ENCODE data around the gene EFCAB12.
"Not testable (repeated sequence)": the region's sequence is repeated elsewhere in the genome, so short reads cannot be mapped to it uniquely, and the experiment has no call there.

The EFCAB12 gene

DNA sequence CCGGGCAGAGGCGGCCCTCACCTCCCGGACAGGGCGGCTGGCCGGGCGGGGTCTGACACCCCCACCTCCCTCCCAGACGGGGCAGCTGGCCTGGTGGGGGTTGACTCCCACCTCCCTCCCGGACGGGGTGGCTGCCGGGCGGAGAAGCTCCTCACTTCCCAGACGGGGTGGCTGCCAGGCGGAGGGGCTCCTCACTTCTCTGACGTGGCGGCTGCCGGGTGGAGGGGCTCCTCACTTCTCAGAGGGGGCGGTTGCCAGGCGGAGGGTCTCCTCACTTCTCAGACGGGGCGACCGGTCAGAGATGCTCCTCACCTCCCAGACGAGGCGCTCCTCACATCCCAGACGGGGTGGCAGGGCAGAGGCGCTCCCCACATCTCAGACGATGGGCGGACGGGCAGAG is 65.1 kb downstream of the EFCAB12 start:
- DNase-seq, result not testable (repeated sequence)

DNA sequence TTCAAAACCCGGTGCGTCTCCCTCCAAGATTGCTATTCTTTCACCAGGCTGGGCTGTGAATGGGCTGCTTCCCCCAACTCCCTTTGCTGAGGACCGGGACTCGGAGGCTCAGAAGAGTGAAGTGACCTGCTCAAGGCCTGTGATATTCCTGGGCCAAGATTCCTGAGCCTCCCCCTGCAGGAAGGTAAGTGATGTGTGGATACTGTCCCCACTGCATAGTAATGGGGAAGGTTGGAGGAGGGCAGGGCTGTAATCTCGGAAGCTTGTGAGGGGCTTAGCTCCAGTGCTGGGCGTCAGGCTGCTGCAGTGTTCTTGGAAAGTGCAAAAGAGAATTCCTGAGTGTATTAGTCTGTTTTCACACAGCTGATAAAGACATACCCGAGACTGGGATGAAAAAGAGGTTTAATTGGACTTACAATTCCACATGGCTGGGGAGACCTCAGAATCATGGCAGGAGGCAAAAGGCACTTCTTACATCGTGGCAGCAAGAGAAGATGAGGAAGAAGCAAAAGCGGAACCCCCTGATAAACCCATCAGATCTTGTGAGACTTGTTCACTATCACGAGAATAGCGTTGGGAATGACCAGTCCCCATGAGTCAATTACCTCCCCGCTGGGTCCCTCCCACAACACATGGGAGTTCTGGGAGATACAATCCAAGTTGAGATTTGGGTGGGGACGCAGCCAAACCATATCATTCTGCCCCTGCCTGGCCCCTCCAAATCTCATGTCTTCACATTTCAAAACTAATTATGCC is 67.6 kb downstream of the EFCAB12 start:
- no peak for DNase-seq

DNA sequence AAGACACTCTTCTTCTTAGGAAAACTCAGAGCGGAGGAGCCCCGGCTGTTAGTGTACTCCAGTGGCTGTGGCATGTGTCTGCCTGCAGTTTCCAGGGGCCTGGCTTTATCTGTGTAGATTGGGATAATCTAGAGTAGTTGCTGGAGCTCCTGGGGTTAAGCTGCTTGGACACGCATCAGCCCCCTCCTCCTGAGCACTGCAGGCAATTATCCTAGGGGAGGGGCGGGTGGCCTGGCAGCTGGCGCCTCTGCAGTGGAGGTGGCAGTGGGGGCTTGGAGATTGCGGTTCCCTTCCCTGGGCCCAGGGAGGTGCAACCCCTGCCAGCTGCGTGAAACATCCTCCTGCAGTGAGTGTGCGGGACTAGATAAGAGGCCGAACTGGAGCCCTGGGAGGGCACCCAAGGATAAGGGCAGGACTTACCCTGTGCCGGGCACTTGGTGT is 68.2 kb downstream of the EFCAB12 start:
- peak; percentile 86 for DNase-seq

DNA sequence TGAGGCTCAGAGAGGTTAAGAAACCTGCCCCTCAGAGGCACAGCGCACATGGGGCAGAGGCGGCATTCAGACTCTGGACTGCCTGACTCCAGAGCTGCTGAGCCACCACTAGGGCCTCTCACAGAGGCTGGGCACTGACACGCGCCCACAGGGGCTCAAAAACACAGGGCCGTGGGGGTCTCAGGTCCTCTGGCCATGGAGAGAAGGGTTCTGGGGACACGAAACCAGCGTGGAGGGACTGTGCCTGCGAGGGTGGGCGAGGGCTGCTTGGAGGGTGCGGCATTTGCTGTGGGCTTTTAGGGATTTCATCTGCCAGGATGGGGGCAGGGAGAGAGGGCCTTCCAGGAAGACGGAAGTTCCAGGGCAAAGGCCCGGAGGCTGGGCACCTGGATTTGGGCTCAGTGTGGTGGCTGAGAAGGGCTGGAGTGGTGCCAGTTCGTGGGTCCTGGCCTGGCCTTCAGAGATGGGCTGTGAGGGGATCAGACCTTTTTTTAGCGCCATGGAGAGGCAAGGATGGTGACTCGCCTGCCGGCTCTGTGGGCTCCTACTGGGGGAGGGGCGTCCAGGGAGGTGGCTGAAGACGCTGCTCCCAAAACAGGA is 69.6 kb downstream of the EFCAB12 start:
- no peak for DNase-seq

DNA sequence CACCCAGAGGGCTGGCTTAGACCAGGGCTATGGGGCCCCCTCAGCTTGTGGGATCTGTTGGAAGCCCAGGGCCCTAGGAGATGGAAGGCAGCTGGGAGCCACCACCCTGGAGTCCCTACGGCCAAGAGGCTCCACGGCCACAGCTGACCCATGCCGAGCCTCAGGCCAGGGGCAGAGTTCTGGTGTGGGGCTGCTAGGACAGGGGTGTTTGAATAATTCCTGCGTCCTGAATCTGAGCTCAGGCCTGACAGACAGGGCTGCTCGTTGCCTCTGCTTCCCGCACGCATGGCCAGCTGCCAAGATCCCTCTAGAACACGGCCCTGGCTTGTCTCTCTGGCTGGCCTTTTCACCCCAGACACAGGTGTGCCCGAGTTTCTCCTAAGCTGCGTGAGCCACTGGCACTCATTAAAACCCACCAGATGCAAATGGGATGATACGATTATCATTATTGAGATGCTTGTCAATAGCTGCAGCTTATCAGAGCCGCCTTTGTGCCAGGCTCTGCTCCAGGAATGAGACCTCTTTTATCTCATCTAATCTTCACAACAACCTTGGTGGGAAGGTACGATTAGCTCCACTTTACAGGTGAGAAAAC is 70.2 kb downstream of the EFCAB12 start:
- peak; percentile 4 for DNase-seq

DNA sequence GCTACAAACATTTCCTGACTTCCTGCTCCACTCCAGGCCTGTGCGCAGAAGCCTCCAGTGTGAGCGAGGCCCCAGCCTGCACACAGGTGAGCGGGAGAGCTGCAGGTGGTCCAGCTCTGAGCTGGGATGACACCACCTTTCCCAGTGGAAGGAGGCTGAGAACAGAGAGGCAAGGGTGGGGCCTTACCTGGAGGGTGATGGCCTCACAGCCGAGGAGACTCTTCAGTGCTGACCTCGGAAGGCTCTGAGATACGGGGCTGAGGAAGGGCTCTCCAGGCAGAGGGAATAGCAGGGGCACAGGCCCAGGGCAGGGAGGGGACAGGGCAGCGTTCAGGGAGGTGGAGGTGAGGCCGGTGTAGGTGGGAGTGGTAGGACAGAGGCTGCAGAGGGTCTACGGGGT is 70.8 kb downstream of the EFCAB12 start:
- DNase-seq, result no peak

DNA sequence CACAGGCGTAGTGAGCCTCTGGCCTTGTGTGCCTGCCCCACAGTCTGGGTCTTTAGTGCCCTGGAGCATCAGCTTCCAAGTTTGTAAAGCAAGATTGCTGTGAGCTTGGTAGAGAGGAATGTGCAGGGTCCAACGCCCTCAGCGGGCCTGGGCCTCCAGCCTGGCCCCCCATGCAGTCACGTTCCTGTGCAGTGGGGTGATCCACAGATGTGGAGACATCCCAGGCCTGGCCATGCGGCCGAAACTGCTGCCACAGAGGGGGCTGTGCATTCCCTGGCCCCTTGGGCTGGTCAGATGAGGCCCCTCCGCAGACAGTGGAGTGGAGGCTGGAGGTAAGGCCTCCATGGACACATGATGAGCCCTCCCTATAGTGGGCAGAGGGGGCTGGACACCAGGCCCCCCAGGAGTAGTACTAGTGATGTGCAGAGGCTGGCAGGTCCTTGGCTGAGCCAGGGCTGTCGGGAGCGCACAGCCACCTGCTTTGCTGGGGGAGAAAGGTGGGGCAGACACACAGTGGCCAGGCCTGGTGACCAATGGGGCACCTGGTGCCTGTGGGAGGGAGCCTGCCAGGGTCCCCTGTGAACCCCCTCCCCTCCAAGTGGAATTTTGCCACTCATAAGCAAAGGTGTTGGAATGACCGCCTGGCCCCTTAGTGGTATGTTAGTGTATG is 71.5 kb downstream of the EFCAB12 start:
- DNase-seq, result no peak

DNA sequence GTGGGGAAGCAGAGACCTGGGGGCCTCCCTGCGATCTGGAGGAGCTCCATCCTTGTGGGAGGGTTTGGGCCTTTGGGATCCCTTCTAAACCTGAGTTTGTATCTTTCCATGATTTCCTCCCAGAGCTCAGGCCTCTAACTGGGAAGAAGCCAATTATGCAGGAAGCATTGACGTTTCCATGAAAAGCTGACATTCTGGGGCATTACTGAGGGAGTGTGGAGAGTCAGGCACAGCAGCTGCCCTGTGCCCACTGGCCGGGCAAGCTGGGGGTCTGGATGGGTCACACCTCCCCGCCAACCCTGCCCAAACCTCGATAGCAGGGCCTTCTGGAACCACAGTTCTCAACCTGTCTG is 74.9 kb downstream of the EFCAB12 start:
- DNase-seq, result no peak

DNA sequence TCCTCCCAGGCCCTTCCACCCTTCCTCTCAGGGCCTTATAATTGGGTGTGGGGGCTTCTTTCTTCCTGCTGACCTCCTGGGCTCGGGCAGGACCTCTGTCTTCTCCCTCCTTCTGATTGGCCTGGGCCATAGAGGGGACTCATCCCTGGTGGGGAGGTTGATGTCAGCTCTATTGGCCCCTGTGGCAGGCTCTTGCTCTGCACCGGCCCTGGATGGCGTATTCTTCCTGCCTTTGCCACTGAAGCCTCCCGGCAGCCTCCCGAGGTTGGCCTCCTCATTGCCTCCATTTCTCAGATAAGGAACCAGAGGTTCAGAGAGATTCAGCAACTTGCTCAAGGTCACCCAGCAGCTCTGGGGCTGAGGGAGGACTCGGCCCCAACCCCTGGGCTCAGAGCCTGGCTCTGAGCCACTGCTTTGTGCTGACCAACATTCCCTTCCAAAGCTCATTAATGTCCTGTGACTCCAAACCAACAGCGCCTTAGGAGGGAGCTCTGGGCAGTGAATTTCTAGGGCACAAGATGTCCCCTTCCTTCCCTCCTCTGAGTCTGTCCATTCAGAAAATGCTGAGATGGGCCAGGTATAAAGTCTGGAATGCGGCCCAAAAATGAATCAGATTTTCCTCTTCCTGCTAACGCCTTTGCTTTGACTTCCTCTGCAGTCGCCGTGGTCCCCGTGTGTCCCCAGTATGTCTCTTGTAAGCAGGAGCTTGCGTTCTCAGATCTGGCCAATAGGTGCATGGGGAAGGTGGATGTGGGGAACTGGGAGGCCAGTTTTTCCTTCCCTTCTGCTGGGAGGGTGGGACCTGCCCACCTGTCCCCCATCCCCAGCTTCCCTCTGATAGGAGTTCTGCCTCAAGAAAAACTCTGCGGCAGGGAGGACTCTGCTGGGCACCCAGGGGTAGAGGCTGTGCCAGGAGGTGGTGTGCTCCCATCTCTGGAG is 75.5 kb downstream of the EFCAB12 start:
- DNase-seq, result no peak

DNA sequence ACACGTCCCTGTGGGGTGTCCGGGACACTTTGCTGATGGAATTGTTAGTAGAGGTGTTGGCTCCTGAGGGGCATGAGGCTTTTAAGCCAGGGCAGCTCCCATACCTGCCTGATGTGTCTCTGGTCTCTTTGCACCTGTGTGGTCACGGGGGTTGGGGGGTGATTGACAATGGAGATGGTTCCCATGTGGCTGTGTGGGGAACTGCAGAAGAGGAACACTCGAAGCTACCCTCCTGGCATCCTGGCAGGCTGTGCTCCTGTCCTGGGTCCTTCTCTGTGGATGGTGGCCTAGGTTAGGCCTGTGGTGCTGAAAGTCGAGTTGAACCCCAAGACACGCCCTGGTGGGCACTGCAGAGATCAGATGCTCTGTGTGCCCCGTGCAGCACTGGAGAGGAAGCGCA is 76.4 kb downstream of the EFCAB12 start:
- no peak for DNase-seq
